IPS-11a (cell line): ENCODE data around the gene MEGF11.
"Not testable (repeated sequence)": the region's sequence is repeated elsewhere in the genome, so short reads cannot be mapped to it uniquely, and the experiment has no call there.

Source experiments
- H3K4me3 ChIP-seq: one replicate; pipeline ENCODE4 v1.5.1; 2013; ENCODE audit warnings: low read depth, low read length, control low read depth

The MEGF11 gene

GRCh38 chr15:65909831-65910230 is 343.7 kb downstream of the MEGF11 start:
- H3K4me3 ChIP-seq: no peak overlapping the region

DNA sequence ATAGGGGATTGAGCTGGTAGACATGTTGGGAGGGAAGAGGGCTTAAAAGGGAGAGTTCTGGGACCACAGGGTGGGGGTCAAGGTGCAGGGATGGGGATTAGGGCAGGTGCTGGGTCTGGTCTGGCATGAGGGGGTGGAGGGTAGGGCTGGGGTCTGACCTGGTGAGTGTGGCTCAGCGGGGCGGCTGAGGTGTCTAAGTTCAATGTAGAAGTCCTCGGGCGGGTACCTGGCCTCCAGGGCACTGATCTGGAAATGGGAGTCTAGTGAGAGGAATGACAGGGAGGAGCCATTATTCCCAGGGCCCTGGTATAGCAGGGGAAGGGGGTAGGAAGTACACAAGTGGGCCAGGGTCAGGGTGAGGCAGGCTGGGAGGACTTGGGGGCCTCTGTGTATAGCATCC is 344.7 kb downstream of the MEGF11 start:
- no peak overlapping the region for H3K4me3 ChIP-seq

GRCh38 chr15:65907661-65908060 is 345.9 kb downstream of the MEGF11 start:
- no peak overlapping the region for H3K4me3 ChIP-seq

DNA sequence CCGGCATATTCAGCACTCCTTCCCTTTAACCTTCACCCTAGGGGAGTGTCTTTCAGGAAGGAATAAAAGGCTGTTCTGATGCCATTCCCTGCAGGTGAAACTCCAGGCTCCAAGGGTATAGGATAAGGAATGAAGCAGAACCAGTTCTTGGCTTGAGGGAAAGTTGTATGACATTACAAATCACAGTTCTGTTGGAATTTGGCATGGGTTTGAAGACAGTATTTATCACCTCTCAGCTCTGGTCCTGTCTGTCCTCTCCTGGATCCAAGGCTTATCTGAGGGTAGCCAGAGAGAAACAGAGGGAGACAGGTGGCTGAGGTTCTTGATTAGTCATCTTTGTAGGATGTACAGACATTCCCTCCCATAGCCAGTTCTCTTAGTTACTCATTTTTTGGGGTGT is 347.2 kb downstream of the MEGF11 start:
- H3K4me3 ChIP-seq: no peak overlapping the region

DNA sequence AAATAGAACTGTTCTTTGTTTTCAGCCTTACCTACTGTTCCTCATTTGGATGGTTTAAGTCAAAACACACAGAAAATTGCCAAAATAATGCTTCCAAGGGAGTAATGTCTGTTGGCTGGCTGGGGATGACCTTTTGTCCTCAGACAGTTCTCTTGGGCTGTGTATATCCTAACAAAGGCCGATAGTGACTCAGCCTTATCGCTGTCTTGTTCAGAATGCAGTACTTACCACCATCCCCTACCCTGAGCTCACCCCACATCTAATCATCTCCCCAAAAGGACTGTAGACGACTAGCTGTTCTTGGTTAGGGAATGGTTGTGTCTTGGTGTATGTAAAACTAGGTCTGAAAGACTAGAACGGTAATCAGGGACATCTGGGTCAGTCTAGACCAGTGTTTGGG is 349.2 kb downstream of the MEGF11 start:
- H3K4me3 ChIP-seq: no peak overlapping the region

GRCh38 chr15:65903296-65904073 is 350.1 kb downstream of the MEGF11 start:
- H3K4me3 ChIP-seq: no peak overlapping the region

- H3K4me3 ChIP-seq: no peak overlapping the region
These were observed 351.2 kb downstream of the MEGF11 start for GRCh38 chr15:65902373-65902772.

GRCh38 chr15:65901836-65902235 is 351.7 kb downstream of the MEGF11 start:
- H3K4me3 ChIP-seq: no peak overlapping the region

DNA sequence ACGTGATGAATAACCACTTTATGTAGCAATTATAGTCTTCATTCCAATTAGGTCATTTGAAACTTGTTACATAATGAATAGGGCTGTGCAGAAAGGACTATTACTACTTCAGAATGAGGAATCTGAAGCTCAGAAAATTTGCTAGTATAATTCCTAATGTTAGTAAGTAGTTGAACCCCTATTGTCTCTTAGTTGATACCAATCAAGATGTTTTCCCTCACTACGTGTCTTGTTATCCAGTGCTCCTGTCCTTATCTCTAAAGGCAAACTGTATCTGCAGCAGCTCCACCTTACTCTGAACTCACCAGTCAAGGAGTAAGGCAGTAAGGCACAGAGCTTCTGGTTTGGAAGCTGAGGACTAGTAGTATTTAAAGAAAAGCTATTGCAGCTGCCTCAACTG is 352.2 kb downstream of the MEGF11 start:
- H3K4me3 ChIP-seq: no peak overlapping the region

GRCh38 chr15:65900488-65900887 is 353.1 kb downstream of the MEGF11 start:
- no peak overlapping the region for H3K4me3 ChIP-seq

GRCh38 chr15:65896236-65896635 is 357.3 kb downstream of the MEGF11 start:
- no peak overlapping the region for H3K4me3 ChIP-seq

- no peak overlapping the region for H3K4me3 ChIP-seq
These were observed 360.5 kb downstream of the MEGF11 start for GRCh38 chr15:65893060-65893459.

GRCh38 chr15:65888981-65889380 is 364.6 kb downstream of the MEGF11 start:
- no peak overlapping the region for H3K4me3 ChIP-seq

DNA sequence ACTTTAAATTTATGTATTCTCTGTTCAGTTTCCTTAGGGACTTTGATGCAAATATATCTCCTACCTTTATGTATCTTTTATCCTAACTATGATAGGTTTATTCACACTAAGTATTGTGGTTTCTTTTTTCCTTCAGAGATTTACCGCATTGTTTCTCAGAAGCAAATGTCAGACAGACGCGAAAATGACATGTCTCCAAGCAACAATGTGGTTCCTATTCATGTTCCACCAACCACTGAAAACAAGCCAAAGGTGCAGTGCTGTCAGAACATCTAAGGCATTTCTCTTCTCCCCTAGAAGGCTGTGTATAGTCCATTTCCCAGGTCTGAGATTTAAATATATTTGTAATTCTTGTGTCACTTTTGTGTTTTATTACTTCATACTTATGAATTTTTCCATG is 366.0 kb downstream of the MEGF11 start:
- no peak overlapping the region for H3K4me3 ChIP-seq

GRCh38 chr15:65885668-65886218 is 367.8 kb downstream of the MEGF11 start:
- H3K4me3 ChIP-seq: no peak overlapping the region

DNA sequence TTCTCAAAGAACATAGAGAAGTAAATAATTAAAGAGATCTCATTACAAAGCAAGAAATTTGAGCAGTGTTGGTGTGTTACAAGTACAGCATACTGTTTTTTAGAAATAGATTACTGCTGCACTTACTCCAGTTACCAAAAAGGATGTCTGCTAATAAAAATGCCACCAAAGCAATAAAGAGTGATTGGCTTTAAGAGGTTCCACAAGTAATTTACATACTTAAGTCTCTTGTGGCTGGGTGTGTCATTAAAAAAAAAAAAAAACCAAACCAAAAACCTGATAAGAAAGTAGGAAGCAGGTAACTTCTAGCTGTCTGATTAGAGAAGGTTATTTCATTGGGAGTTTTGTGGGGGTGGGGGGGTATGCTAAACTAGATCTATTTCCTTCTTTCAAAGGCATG is 369.0 kb downstream of the MEGF11 start:
- no peak overlapping the region for H3K4me3 ChIP-seq

DNA sequence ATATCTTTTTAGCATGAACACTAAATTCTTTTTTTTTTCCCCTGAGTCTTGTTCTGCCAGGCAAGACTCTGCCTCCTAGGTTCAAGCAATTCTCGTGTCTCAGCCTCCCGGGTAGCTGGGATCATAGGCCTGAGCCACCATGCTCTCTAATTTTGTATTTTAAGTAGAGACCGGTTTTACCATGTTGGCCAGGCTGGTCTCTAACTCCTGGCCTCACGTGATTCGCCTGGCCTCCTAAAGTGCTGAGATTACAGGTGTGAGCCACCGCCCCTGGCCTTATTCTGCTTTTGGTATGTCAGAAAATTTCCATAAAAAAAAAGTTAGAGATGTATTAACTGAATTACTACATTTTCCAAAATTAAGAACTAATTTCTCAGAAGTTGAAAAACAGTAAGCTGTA is 370.0 kb downstream of the MEGF11 start:
- H3K4me3 ChIP-seq: no peak overlapping the region

DNA sequence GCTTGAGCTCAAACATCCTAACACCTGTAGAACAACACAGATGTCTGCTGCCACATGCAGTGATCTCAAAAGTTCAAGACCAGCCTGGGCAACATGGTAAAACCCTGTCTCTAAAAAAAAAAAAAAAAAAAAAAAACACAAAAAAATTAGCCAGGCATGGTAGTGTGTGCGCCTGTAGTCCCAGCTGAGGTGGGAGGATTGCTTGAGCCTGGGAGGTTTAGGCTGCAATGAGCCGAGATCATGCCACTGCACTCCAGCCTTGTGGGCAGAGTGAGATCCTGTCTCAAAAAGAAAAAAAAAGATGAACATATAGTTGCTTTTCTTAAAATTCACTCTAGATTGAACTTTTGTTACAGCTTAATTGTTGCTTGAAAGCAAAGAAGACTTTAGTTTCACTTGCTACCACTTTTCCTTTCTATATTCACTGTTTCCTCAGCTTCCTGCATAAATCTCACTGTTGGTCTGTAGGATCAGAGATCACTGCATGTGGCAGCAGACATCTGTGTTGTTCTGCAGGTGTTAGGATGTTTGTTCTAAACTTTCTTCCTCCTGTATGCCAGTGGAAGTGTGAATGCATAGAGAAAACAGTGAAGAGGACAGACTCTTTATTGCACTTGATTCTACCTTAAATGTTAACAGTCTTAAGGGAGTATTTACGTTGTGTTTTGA is 371.6 kb downstream of the MEGF11 start:
- no peak overlapping the region for H3K4me3 ChIP-seq

DNA sequence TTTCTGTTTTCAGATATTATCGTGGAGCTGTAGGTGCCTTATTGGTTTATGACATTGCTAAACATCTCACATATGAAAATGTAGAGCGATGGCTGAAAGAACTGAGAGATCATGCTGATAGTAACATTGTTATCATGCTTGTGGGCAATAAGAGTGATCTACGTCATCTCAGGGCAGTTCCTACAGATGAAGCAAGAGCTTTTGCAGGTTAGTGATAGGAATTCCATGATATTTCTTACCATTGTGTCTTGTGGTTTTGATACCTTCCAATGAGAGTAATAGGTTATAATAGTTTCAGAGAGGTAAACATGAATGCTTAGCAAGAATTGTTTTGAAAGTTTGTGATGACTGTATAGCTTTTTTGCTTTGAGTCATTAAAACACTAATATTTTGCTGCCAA is 375.8 kb downstream of the MEGF11 start:
- H3K4me3 ChIP-seq: no peak overlapping the region

DNA sequence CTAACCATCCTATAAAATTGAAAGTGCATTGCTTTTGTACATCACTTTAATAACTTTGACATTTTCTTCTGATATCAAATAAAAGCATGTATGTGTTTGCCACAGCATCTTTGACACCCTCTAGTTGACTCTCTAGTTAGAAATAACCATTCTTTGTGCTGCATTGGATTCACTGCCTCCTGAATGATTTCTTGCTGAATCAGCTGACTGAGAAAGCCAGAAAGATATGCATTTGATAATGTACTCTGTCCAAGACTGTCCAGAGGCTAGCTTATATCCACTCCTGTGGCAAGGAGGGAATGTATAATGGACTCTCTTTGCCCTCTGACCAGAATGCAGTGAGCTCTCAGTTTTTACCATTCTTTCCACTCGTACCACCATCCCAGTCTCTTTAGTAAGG is 378.1 kb downstream of the MEGF11 start:
- H3K4me3 ChIP-seq: no peak overlapping the region

DNA sequence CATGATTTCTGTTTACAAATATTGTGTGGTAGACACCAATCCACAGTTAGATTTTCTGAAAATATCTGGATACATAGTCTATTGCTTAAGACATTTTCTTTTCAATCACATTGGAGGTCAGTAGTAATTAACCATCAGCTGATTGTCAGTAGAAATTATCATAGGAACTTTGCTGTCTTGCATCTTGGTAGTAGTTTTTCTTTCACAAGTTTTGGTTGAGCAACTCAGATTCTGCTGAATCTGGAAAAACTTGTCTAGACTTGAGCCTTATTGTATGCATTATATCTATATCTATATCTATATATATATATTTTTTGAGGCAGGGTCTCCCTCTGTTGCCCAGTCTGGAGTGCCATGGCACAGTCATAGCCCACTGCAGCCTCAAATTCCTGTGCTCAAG is 380.3 kb downstream of the MEGF11 start:
- no peak overlapping the region for H3K4me3 ChIP-seq

DNA sequence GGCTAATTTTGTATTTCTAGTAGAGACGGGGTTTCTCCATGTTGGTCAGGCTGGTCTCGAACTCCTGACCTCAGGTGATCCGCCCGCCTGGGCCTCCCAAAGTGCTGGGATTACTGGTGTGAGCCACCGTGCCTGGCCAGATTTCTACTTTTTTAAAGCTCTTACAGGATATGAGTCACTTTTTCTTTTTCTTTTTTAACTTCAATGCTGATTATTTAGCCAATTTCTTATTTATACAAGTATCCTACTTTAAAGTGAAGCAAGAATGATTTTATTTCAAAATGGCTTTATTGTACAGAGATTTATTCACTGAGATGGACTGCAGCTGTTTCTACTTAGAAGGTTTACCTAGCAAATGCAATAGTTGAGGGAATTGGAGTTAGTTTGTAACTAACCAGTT is 381.0 kb downstream of the MEGF11 start:
- H3K4me3 ChIP-seq: not testable (repeated sequence)
